Liver (tissue), 3 donors: Measurements from ENCODE around the gene BORCS5.

ENCODE experiments used
- EGR1 ChIP-seq, 2 donors: IDR thresholded peaks; 2 replicates each; pipeline ENCODE4 v1.6.1; 2016 to 2018; ENCODE audit warnings: antibody characterized with exemption in 2 of 2, low read depth in 2 of 2
- HNF4A ChIP-seq, 2 donors: conservative IDR thresholded peaks; 2 replicates each; pipeline ENCODE4 v1.6.1; 2016; ENCODE audit warnings: antibody characterized with exemption in 2 of 2, mild to moderate bottlenecking in 2 of 2
- JUND ChIP-seq, 2 donors: IDR thresholded peaks; 2 replicates each; pipeline ENCODE4 v1.6.1; 2016; ENCODE audit warnings: antibody characterized with exemption in 2 of 2
- RAD21 ChIP-seq, 2 donors: IDR thresholded peaks; 2 replicates each; pipeline ENCODE4 v1.6.1; 2016; ENCODE audit warnings: antibody characterized with exemption in 2 of 2, mild to moderate bottlenecking in 2 of 2
- SP1 ChIP-seq: IDR thresholded peaks from 2 replicates; pipeline ENCODE4 v1.6.1; 2018; ENCODE audit warnings: antibody characterized with exemption, mild to moderate bottlenecking
- TAF1 ChIP-seq: conservative IDR thresholded peaks from 2 replicates; pipeline ENCODE4 v1.6.1; 2016; ENCODE audit warnings: antibody characterized with exemption, mild to moderate bottlenecking
- TF ChIP-seq, protein P1 (sequence below): fragments of 150-350 bp; IDR thresholded peaks from 2 replicates; pipeline ENCODE4 v1.5.1; 2017; ENCODE audit warnings: improper control_type of control experiment, low read depth, low read length; ENCODE audit not compliant: missing input control
- TF ChIP-seq, protein P2 (sequence below): IDR thresholded peaks from 2 replicates; pipeline ENCODE4 v1.6.1; 2016; ENCODE audit warnings: antibody characterized with exemption, mild to moderate bottlenecking
- TF ChIP-seq, protein P3 (sequence below): IDR thresholded peaks from 2 replicates; pipeline ENCODE4 v1.6.1; 2016; ENCODE audit warnings: antibody characterized with exemption
- donor health status: healthy.
- donor health status: healthy.

DNA sequence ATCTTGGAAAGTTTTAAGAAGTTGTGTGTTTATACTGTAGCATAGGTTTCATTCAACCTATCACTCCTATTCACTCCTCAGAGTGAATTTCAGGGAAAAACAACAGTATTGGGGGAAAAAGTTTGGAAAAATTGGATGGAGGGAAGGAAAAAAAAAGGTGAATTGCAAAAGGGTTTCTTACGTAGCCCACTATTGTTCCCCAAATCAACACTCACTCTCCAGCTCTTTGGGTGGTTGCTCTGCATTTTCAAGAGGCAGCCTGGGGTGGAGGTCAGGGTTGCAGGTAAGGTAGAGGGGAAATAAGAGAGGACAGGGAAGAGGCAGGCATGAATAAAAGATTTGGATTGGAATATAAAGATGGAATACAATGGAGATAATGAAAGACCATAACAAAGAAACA, 42.3 kb downstream of the BORCS5 start:
- TF ChIP-seq, protein P1, sequence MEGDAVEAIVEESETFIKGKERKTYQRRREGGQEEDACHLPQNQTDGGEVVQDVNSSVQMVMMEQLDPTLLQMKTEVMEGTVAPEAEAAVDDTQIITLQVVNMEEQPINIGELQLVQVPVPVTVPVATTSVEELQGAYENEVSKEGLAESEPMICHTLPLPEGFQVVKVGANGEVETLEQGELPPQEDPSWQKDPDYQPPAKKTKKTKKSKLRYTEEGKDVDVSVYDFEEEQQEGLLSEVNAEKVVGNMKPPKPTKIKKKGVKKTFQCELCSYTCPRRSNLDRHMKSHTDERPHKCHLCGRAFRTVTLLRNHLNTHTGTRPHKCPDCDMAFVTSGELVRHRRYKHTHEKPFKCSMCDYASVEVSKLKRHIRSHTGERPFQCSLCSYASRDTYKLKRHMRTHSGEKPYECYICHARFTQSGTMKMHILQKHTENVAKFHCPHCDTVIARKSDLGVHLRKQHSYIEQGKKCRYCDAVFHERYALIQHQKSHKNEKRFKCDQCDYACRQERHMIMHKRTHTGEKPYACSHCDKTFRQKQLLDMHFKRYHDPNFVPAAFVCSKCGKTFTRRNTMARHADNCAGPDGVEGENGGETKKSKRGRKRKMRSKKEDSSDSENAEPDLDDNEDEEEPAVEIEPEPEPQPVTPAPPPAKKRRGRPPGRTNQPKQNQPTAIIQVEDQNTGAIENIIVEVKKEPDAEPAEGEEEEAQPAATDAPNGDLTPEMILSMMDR = no peak
- no peak for TF ChIP-seq RAD21 (IDR thresholded peaks at IDR 0.05)
- no peak for TF ChIP-seq SP1
- no peak for TF ChIP-seq TAF1
- TF ChIP-seq EGR1 (IDR thresholded peaks at IDR 0.05; ENCODE audit: low read depth in 2 of 2) = no peak
- TF ChIP-seq, protein P2, sequence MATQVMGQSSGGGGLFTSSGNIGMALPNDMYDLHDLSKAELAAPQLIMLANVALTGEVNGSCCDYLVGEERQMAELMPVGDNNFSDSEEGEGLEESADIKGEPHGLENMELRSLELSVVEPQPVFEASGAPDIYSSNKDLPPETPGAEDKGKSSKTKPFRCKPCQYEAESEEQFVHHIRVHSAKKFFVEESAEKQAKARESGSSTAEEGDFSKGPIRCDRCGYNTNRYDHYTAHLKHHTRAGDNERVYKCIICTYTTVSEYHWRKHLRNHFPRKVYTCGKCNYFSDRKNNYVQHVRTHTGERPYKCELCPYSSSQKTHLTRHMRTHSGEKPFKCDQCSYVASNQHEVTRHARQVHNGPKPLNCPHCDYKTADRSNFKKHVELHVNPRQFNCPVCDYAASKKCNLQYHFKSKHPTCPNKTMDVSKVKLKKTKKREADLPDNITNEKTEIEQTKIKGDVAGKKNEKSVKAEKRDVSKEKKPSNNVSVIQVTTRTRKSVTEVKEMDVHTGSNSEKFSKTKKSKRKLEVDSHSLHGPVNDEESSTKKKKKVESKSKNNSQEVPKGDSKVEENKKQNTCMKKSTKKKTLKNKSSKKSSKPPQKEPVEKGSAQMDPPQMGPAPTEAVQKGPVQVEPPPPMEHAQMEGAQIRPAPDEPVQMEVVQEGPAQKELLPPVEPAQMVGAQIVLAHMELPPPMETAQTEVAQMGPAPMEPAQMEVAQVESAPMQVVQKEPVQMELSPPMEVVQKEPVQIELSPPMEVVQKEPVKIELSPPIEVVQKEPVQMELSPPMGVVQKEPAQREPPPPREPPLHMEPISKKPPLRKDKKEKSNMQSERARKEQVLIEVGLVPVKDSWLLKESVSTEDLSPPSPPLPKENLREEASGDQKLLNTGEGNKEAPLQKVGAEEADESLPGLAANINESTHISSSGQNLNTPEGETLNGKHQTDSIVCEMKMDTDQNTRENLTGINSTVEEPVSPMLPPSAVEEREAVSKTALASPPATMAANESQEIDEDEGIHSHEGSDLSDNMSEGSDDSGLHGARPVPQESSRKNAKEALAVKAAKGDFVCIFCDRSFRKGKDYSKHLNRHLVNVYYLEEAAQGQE = no peak
- TF ChIP-seq JUND (IDR thresholded peaks at IDR 0.05) = no peak
- TF ChIP-seq, protein P3, sequence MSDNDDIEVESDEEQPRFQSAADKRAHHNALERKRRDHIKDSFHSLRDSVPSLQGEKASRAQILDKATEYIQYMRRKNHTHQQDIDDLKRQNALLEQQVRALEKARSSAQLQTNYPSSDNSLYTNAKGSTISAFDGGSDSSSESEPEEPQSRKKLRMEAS = no peak
- TF ChIP-seq HNF4A (conservative IDR thresholded peaks at IDR 0.05) = no peak
